ENCODE measurements around the gene ALDH1A2. TPM values are rescaled to one million over a fixed set of nuclear protein-coding genes. Genes with fewer than 3 reads are reported as not detected.

Gene ALDH1A2
- total RNA-seq, 2 donors from 2014 or later: not detected

DNA sequence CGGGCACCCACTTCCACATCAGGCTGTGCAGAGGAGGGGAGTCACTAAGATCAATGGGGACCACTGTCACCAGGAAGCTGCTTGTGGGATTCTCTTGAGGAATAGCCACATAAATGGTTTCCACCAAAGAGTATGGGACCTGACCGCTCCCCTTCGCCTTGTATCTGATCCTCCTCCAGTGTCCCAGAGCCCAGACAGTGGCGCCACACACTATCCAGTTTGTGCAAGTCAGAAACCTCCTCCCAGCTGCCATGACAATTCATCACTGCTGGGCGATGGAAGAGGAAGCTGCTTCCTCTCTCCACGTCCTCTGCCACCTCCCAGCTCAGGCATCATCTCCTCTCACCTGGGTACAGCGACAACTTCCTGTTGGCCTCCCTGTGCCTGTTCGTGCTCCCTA, 147.5 kb downstream of the ALDH1A2 start:
- Mint-ChIP-seq H3K27ac (no peak overlapping the region), H3K9me3 (no peaks in the 10 kb centered on the region), H3K36me3 (no peaks in the 10 kb centered on the region)
- DNase-seq (ENCODE audit: low spot score in 2 of 2) (no peak), ATAC-seq (no peak)

DNA sequence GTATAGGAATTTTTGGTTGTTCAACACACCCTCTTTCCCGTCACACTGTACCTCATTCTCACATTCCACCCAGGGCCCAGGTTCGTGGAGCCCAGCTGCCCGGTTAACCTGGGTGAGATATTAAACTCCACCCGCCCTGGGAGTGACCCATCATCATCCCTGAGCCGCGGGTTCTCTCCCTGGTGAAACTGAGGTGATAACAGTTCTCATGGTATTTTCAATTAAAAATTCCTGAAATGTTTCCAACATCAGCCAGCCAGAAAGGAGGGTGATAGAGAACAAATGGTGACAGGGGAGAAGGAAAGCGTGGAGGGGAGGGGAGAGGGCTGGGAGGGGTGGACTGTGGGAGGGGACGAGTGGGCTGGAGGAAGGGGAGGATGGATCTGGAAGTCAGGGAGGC, 148.8 kb downstream of the ALDH1A2 start:
- H3K36me3 Mint-ChIP-seq: no peaks in the 10 kb centered on the region
- no peaks in the 10 kb centered on the region for H3K9me3 Mint-ChIP-seq
- DNase-seq (ENCODE audit: low spot score in 2 of 2): no peak
- H3K27ac Mint-ChIP-seq: no peak overlapping the region
- ATAC-seq: no peak

DNA sequence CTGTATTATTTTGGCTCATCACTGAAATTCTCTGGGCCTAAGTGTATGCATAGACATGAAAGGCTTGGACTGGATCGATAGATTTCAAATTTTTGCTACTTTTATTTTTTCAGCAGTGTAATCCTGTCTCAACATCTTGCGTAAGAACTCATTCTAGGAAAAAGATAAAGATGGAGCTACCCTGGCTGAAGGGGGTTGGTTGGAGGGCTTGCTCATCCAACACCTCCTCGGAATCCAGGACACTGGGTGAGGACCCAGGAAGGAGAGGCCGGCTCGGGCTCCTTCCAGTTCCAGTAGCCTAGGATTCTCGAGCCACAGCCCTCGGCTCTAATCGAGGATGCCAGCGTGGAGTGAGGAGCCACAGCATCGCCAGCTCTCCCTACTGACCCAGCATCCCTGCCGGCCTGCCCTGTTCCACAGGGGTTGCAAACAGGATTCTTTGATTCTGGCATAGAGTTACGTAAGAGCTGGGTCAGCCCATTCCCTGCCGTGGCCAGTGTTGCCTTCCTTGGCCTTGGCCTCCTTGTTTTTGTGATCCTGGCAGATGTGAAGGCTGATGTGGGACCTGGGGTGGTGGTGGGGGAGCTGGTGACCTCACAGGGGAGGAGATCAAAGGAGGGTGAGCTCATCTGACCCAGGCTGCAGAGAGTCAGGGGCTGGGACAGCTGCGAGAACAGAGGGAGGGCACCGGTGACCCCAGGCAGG, 149.5 kb downstream of the ALDH1A2 start:
- Mint-ChIP-seq H3K27ac (peak overlapping the region in 1 of 2 donors; percentile 58), H3K36me3 (no peaks in the 10 kb centered on the region), H3K9me3 (no peaks in the 10 kb centered on the region)
- ATAC-seq (no peak), DNase-seq (ENCODE audit: low spot score in 2 of 2) (no peak)

DNA sequence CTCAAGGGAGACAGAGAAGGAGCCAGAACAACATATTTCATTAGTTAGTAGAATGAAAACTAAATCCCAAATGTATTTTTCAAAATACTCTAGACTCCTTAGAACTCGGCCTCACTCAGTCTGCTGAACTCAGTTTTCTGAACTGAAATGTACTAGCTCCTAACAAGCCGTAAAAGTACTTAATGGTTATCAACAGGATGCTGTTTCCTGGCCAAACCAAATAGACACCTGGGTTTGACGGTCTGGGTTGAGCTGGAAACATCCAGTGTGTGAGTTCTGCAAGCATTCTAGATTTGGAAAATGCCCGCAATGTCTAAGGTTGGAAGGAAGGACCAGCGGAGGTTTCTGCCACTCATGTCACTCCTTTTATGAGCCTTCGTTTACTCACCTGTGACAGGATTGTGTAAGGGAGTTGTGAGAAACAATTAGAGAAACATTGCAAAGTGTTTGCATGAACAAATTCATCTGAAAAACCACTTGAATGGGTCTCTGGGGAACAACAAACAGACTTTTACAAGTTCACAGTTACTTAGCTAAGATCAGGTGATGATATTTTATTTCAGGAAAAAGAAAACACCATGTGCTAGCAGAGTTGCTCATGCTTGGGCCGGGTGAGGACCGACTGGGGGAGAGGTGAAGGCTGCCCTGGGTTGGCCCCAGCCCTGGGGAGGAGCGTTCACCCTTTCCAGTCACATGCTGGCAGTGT, 151.0 kb downstream of the ALDH1A2 start:
- Mint-ChIP-seq H3K27ac (no peak overlapping the region), H3K9me3 (no peaks in the 10 kb centered on the region), H3K36me3 (no peaks in the 10 kb centered on the region)
- DNase-seq (ENCODE audit: low spot score in 2 of 2): no peak
- ATAC-seq: no peak

DNA sequence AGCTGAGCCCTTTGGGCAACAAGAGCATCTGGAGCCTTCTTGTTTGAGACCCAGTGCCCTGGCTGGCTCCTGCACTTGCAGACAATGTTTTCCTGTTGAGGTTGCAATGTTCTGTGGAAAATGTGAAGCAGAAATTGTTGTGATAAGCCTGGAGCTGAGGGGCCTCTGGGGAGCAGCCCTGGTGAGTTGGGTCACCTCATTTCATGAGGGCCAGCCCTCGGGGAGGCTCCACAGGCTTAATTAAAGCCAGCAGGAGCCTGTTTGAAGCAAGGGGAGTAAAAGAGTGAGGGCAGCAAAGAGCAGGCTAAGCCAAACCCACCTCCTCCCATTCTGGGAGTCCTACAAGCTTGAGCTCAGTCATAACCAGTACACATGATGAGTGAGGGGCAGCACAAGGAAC, 154.3 kb downstream of the ALDH1A2 start:
- ATAC-seq: no peak
- no peaks in the 10 kb centered on the region for H3K9me3 Mint-ChIP-seq
- no peak for DNase-seq (ENCODE audit: low spot score in 2 of 2)
- no peaks in the 10 kb centered on the region for H3K36me3 Mint-ChIP-seq
- H3K27ac Mint-ChIP-seq: no peak overlapping the region

DNA sequence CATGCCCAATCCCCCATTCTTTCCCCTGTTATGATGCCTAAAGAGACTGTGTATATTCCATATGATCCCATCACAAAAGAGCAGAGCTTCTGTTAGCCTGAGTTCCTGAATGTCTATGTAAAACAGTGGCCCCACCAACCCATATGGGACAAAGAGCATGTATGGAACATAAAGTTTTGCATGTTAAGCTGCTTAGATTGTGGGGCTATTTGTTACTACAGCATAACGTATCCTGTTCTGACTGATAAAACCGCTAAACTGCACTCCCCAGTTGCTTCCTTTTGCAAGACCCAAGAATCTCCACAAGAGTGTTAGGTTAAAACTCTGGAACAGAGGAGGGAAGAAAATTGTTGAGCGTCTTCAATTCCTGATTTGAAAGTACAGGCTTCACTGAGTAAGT, 154.8 kb downstream of the ALDH1A2 start:
- Mint-ChIP-seq H3K9me3 (no peaks in the 10 kb centered on the region), H3K27ac (no peak overlapping the region), H3K36me3 (no peaks in the 10 kb centered on the region)
- ATAC-seq (no peak), DNase-seq (ENCODE audit: low spot score in 2 of 2) (no peak)

DNA sequence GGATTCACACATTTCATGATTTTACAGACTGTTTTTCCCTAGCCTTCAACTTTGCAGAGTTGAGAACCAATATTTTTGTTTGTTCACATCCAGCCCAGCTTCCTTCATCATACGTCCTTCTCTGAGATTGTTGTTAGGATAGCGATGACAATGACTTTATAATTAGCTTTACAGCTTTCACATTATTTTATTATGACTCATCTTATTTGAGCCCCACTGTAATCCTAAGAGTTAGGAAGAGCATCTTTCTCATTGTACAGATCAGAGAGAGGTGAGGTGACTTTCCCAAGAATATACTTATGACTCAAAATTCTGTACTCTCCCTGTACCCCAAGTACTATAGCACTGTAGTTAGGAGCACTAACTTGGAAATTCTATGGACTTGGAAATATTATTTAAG, 156.1 kb downstream of the ALDH1A2 start:
- no peak overlapping the region for H3K27ac Mint-ChIP-seq
- H3K36me3 Mint-ChIP-seq: no peaks in the 10 kb centered on the region
- no peak for ATAC-seq

DNA sequence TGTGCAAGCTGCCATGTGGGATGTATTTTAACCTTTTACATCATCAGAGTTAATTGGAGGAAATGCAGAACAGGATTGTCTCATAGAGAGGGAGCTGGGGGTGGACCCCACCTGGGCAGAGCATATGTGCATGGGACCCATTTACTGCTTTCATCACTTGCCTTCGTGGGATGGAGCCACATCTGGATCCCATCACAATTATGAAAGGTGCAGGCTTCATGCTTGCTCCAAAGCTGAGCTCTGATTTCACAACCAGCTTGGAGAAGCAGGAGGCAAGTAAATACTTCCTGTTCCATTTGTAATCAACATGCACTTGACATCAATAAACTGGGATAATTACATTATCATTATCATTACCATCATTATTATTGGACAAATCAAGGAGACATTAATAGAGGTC, 161.9 kb downstream of the ALDH1A2 start:
- no peak for DNase-seq (ENCODE audit: low spot score in 2 of 2)
- ATAC-seq: no peak
- Mint-ChIP-seq H3K9me3 (peaks cover 0 to 4% of the 10 kb centered on the region in 2 donors), H3K36me3 (no peaks in the 10 kb centered on the region), H3K27ac (no peak overlapping the region)

More for the DNA sequence above, 156.1 kb downstream of the ALDH1A2 start:
- H3K9me3 Mint-ChIP-seq: no peaks in the 10 kb centered on the region
- no peak for DNase-seq (ENCODE audit: low spot score in 2 of 2)

Other genes with a start within 250 kb of the ALDH1A2 start
- gene AQP9, start 72.7 kb upstream of the ALDH1A2 start, total RNA-seq: not detected

Measured in activated naive CD4-positive, alpha-beta T cell treated with anti-CD3 and anti-CD28 coated beads, Interleukin-2, amount 50 U/mL, for 72 hours (primary cell).